GF-D8 (cell line): Measurements from ENCODE around the gene PTPN14.

Source experiments
- DNase-seq: peaks from one replicate; lab custom pipeline; 2025; lab: John Stamatoyannopoulos, UW

PTPN14 gene

GRCh38 chr1:214453109-214453722, 98.2 kb downstream of the PTPN14 start:
- no peak for DNase-seq

GRCh38 chr1:214452152-214452784, 99.1 kb downstream of the PTPN14 start:
- no peak for DNase-seq

- DNase-seq = no peak
These were observed 99.8 kb downstream of the PTPN14 start for GRCh38 chr1:214451596-214451995.

GRCh38 chr1:214449371-214449770, 102.0 kb downstream of the PTPN14 start:
- no peak for DNase-seq

GRCh38 chr1:214448536-214448935, 102.9 kb downstream of the PTPN14 start:
- no peak for DNase-seq

- DNase-seq = no peak
These were observed 103.9 kb downstream of the PTPN14 start for GRCh38 chr1:214447557-214447871.

- DNase-seq = no peak
These were observed 104.4 kb downstream of the PTPN14 start for GRCh38 chr1:214446772-214447556.

GRCh38 chr1:214445831-214446614, 105.4 kb downstream of the PTPN14 start:
- DNase-seq = no peak

GRCh38 chr1:214445199-214445598, 106.2 kb downstream of the PTPN14 start:
- no peak for DNase-seq

GRCh38 chr1:214444182-214444939, 107.0 kb downstream of the PTPN14 start:
- no peak for DNase-seq

- peak; percentile 9 for DNase-seq
These were observed 110.3 kb downstream of the PTPN14 start for GRCh38 chr1:214441119-214441518.

- DNase-seq = no peak
These were observed 111.0 kb downstream of the PTPN14 start for GRCh38 chr1:214440219-214440965.

- DNase-seq = no peak
These were observed 111.9 kb downstream of the PTPN14 start for GRCh38 chr1:214439352-214440119.

GRCh38 chr1:214438530-214438929, 112.9 kb downstream of the PTPN14 start:
- no peak for DNase-seq

- DNase-seq = no peak
These were observed 113.3 kb downstream of the PTPN14 start for GRCh38 chr1:214438075-214438474.

GRCh38 chr1:214435867-214436266, 115.5 kb downstream of the PTPN14 start:
- DNase-seq = no peak

- no peak for DNase-seq
These were observed 119.2 kb downstream of the PTPN14 start for GRCh38 chr1:214432245-214432644.

GRCh38 chr1:214429951-214430770, 121.2 kb downstream of the PTPN14 start:
- DNase-seq = no peak

GRCh38 chr1:214427871-214428277, 123.5 kb downstream of the PTPN14 start:
- peak; percentile 89 for DNase-seq
